GM21786 (cell line): ENCODE measurements around the gene HDAC4.

Source experiments
- ATAC-seq: cut with Tn5 transposase; IDR thresholded peaks from one replicate; pipeline ENCODE4 v1.9.1; 2021; ENCODE audit not compliant: unreplicated experiment

HDAC4 gene

GRCh38 chr2:239008677-239009588 lies 391.9 kb downstream of the HDAC4 start:
- no peak for ATAC-seq

GRCh38 chr2:239008004-239008403 lies 392.8 kb downstream of the HDAC4 start:
- ATAC-seq: no peak

DNA sequence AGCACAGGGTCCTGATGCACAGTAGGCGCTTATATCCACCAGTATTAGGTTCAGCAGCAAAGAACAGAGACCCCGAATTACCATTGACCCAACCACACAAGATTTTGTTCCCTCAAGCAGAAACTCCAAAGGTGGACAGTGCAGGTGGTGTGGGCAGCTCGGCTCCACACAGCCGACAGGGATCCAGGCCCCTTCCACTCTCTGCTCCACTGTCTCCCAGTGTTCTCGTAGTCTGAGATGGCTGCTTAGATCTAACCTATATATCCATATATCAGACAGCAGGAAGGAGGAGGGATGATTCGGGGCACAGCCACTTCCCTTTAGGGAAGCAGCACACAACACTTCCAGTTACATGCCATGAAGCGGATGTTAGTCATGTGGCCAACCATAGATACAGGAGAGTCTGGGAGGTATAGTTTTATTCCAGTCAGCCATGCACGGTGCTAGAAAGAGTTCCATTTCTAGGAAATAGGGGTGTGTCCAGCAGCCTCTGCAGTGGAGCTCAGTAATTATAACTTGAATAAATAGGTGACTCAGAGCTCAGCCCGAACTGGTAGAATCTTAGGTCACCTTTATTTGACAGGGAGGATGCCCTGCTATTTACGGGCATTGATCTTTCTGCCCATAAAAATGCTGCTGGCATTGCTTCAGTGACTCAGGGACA lies 394.1 kb downstream of the HDAC4 start:
- ATAC-seq: no peak

GRCh38 chr2:239005586-239005985 lies 395.2 kb downstream of the HDAC4 start:
- ATAC-seq: no peak

DNA sequence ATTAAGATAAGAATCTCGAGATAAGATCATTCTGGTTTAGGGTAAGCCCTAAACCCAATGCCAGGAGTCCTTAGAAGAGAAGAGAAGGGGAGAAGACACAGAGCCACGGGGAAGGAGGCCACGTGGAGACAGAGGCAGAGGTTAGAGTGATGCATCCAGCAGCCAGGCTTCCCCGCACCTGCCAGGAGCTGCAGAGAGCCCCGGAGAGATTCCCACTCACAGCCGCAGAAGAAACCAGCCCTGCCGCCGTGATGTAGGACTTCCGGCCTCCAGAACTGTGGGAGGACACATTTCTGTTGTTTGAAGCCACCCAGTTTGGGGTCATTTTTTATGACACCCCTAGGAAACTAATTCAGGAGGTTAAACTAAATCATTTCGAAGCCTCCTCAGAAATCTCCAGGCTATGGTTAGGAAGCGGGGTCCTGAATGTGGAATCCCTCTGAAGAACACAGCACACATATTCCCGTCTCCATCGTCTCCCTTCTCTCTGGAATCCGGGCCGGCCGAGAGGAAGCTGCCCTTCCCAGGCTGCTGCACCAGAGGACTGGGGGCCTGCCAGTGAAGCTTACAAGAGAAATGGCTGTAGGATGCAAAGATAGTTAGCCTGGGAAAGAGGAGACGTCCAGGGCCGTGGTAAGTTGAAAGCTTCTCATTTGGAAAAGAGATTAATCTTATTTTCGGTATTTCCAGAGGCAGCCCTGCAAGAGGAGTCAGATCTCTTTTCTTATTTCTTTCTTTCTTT lies 396.4 kb downstream of the HDAC4 start:
- no peak for ATAC-seq

DNA sequence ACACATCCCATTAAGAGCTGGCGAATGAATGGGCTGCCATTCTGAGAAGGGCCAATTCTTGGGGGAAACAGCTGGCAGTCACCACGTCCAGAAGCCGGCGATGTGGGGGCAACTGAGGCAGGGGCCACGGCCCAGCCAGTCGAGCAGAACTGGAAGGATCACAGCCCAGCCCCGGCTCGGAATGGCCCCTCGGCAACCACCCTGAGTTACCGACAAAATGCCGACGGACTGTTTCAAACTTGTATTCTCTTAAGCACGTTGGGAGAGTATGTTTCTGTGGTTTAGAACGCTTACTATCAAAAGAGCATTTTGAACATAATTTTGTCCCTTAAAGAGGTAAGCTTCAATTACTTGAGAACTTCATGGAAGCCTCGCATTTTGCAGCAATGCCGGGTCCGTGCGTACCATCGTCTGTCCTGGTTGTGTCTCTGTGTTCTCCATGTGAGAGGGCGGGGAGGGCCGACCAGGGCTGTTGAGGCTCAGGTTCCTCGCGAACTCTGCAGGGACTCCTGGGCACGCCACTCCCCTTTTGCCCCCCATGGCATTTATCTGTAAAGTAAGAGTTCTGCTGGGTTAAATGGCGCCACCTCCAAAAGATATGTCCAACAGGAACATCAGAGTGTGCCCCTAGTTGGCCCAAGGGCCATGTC lies 397.1 kb downstream of the HDAC4 start:
- ATAC-seq: no peak

DNA sequence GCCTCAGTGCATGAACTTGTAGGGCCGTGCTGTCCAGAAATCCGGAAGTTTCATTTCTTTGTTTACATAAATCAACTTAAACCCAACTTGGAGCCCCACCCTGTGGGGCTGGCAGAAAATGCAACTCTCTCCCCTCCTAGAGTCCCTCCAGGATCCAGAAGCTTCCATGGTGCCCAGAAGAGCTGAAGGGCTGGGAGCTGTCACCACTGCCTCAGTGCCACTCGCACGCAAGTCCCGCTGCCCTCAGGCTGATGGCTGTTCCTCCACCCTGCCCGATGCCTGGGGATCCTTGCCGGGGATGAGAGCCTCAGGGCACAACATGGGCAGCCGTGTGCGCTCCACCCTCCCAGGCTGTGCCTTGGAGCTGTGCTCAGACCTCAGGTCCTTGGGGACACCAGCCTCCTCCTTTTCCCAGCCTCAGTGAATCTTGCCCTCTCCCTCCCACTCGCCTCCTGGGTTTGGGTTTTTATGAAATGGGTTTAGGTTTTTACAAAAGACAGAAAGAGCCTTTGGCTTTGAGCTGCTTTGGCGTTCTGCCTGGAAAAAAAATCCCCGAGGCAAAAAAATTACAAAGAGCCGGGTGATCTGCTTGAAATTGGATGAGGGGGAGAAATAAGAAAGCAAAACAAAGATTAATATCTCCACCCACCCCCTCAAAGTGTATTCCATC lies 397.7 kb downstream of the HDAC4 start:
- no peak for ATAC-seq

DNA sequence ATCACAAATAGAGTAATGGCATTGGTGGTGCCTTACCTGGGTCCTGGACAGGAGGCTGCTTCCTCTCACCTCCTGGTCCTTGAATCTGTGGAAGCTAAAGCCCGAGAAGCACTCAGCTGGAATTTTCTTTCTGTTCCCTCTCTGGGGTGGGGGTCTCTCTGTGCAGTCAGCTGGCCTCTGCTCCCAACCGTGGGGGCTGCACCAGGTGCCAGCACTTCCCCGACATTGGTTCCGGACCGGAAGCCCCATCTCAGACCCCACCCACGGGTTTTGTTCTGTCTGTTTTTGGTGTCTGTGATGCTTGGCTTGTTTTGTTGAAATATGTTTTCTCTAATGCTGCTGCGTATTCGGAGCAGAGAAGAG lies 398.2 kb downstream of the HDAC4 start:
- ATAC-seq: no peak

GRCh38 chr2:239001794-239002193 lies 399.0 kb downstream of the HDAC4 start:
- ATAC-seq: no peak

GRCh38 chr2:239000500-239001073 lies 400.2 kb downstream of the HDAC4 start:
- ATAC-seq: no peak

- no peak for ATAC-seq
Measured at GRCh38 chr2:239000089-239000488, 400.7 kb downstream of the HDAC4 start.

DNA sequence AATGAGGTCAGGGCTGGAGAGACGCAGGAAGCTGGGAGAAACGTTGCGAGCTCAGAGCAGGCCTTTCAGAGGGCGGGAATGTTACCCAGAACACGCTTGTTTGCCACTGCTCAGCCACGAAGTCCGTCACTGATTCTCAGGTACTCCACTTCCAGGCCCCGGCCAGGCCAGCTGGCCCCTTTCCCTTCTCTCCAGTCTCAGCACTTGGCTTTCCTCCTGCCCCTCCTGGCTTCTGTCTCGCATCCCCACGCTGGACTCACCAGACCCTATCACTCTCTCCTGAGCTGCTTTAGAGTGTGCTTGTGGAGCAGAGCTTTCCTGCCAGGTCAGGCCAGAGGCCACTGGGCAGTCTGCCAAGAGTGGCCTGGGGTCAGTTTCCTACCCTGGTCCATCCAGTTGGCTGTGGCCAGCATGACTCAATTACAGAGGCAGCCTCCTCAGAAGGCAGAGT lies 401.5 kb downstream of the HDAC4 start:
- no peak for ATAC-seq

DNA sequence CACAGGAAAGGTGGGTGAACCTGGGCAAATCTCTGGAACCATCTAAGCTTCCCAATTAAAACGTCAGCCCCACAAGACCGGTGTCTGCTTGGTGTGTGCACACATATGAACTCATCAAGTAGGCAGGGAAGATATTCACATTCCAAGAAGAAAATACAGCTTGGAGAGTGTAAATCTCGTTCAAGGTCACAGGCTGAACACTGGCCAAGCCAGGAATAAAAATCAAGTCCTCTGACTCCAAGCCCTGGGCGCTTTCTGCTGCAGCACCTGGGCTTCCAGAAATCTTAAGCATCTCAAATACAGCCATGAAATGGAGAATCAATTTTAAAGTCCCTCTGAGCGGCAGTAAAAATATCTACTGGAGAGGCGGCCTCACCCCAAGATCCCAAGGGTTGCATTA lies 402.0 kb downstream of the HDAC4 start:
- no peak for ATAC-seq
